MM.1S (cell line): ENCODE results near the gene CCR5AS.

Source experiments
- DNase-seq: peaks from one replicate; pipeline ENCODE4 v3.0.0-alpha.2; 2015
- H2AFZ ChIP-seq: fragments of 300-600 bp; sonication (generic); 2 replicates; pipeline ENCODE4 v1.6.0; 2016; ENCODE audit warnings: antibody characterized with exemption, low read length
- H3F3A ChIP-seq: fragments of 300-600 bp; sonication (generic); 2 replicates; pipeline ENCODE4 v1.6.1; 2016; ENCODE audit warnings: mild to moderate bottlenecking, antibody characterized with exemption, low read length, moderate library complexity, mixed read lengths; ENCODE audit not compliant: insufficient read depth
- H3K27ac ChIP-seq: fragments of 300-600 bp; sonication (generic); 2 replicates; pipeline ENCODE4 v1.5.1; 2016; ENCODE audit warnings: mild to moderate bottlenecking, low read length
- H3K27me3 ChIP-seq: fragments of 300-600 bp; sonication (generic); replicated peaks from 2 replicates; pipeline ENCODE4 v1.6.0; 2016; ENCODE audit warnings: low read length; ENCODE audit not compliant: insufficient read depth
- H3K36me3 ChIP-seq: fragments of 300-600 bp; sonication (generic); replicated peaks from 2 replicates; pipeline ENCODE4 v1.6.1; 2016; ENCODE audit warnings: mild to moderate bottlenecking, low read length, mixed read lengths; ENCODE audit not compliant: insufficient read depth
- H3K4me1 ChIP-seq: fragments of 300-600 bp; sonication (generic); 2 replicates; pipeline ENCODE4 v1.6.1; 2016; ENCODE audit warnings: low read length, mixed read lengths
- H3K4me2 ChIP-seq: fragments of 300-600 bp; sonication (generic); 2 replicates; pipeline ENCODE4 v1.6.0; 2016; ENCODE audit warnings: low read depth, low read length
- H3K4me3 ChIP-seq: fragments of 300-600 bp; sonication (generic); 2 replicates; pipeline ENCODE4 v1.5.1; 2016; ENCODE audit warnings: low read length, mixed read lengths
- H3K79me2 ChIP-seq: fragments of 300-600 bp; sonication (generic); 2 replicates; pipeline ENCODE4 v1.6.1; 2016; ENCODE audit warnings: mixed run types, low read length, mixed read lengths
- H3K9ac ChIP-seq: fragments of 300-600 bp; sonication (generic); 2 replicates; pipeline ENCODE4 v1.6.1; 2016; ENCODE audit warnings: low read length, mixed read lengths
- H3K9me2 ChIP-seq: fragments of 300-600 bp; sonication (generic); replicated peaks from 2 replicates; pipeline ENCODE4 v1.6.1; 2016; ENCODE audit warnings: mild to moderate bottlenecking, low read length, mixed read lengths; ENCODE audit not compliant: insufficient read depth
- H3K9me3 ChIP-seq: fragments of 300-600 bp; sonication (generic); replicated peaks from 2 replicates; pipeline ENCODE4 v1.6.1; 2016; ENCODE audit warnings: mild to moderate bottlenecking, low read length, mixed read lengths; ENCODE audit not compliant: insufficient read depth
- H4K20me1 ChIP-seq: fragments of 300-600 bp; sonication (generic); 2 replicates; pipeline ENCODE4 v1.6.1; 2016; ENCODE audit warnings: mild to moderate bottlenecking, low read length, moderate library complexity, mixed read lengths; ENCODE audit not compliant: insufficient read depth
- CTCF ChIP-seq: fragments of 300-600 bp; sonication (generic); IDR thresholded peaks from 2 replicates; pipeline ENCODE4 v1.5.1; 2016; ENCODE audit warnings: antibody characterized with exemption, low read length, mixed read lengths
- EZH2 ChIP-seq: fragments of 300-600 bp; sonication (generic); optimal IDR thresholded peaks from 2 replicates; pipeline ENCODE3; 2017; ENCODE audit warnings: low read depth, mild to moderate bottlenecking, antibody characterized with exemption, low read length, mixed read lengths
- EZH2phosphoT487 ChIP-seq: fragments of 300-600 bp; sonication (generic); IDR thresholded peaks from 2 replicates; pipeline ENCODE4 v1.6.1; 2018; ENCODE audit warnings: antibody characterized with exemption, low read length

CCR5AS gene

GRCh38 chr3:46419816-46420215, 12.9 kb upstream of the CCR5AS start:
- TF ChIP-seq EZH2phosphoT487 (no peak), CTCF (no peak), EZH2 (no peak)
- Histone ChIP-seq H4K20me1 (no peaks in the 10 kb centered on the region), H3K36me3 (no peaks in the 10 kb centered on the region), H2AFZ (no peak overlapping the region), H3K4me3 (no peak overlapping the region), H3K9me3 (no peaks in the 10 kb centered on the region), H3K9ac (no peak overlapping the region), H3F3A (peaks cover 26% of the 10 kb centered on the region), H3K4me2 (no peak overlapping the region), H3K9me2 (no peaks in the 10 kb centered on the region), H3K4me1 (peaks cover 33% of the 10 kb centered on the region), H3K27me3 (no peaks in the 10 kb centered on the region), H3K27ac (no peak overlapping the region), H3K79me2 (no peaks in the 10 kb centered on the region)
- DNase-seq, result no peak

- no peak for DNase-seq
- Histone ChIP-seq H3F3A (peaks cover 27% of the 10 kb centered on the region), H3K27me3 (no peaks in the 10 kb centered on the region), H2AFZ (no peak overlapping the region), H3K36me3 (no peaks in the 10 kb centered on the region), H3K4me3 (no peak overlapping the region), H3K9me2 (no peaks in the 10 kb centered on the region), H3K9ac (no peak overlapping the region), H3K9me3 (no peaks in the 10 kb centered on the region), H4K20me1 (no peaks in the 10 kb centered on the region), H3K4me1 (peaks cover 37% of the 10 kb centered on the region), H3K27ac (peak overlapping the region; percentile 97; the same call in 1 of the 2 replicates), H3K4me2 (no peak overlapping the region), H3K79me2 (no peaks in the 10 kb centered on the region)
- TF ChIP-seq EZH2 (no peak), EZH2phosphoT487 (no peak), CTCF (no peak)
Observed at GRCh38 chr3:46417841-46418611, 11.2 kb upstream of the CCR5AS start.

- peak overlapping the region; percentile 33; the same call in 1 of the 2 replicates for H2AFZ ChIP-seq
- H3F3A ChIP-seq, result peaks cover 27% of the 10 kb centered on the region
- H4K20me1 ChIP-seq, result no peaks in the 10 kb centered on the region
- peaks cover 44% of the 10 kb centered on the region for H3K4me1 ChIP-seq
- no peaks in the 10 kb centered on the region for H3K36me3 ChIP-seq
- H3K4me2 ChIP-seq, result peak overlapping the region; percentile 72
- peak; percentile 56 for DNase-seq
- H3K9ac ChIP-seq, result peak overlapping the region; percentile 72
- no peaks in the 10 kb centered on the region for H3K9me2 ChIP-seq
- H3K79me2 ChIP-seq, result no peaks in the 10 kb centered on the region
- H3K27ac ChIP-seq, result peak overlapping the region; percentile 97
- H3K27me3 ChIP-seq, result no peaks in the 10 kb centered on the region
- peak overlapping the region; percentile 38; the same call in 1 of the 2 replicates for H3K4me3 ChIP-seq
- no peak for TF ChIP-seq EZH2phosphoT487
- no peak for TF ChIP-seq EZH2
- TF ChIP-seq CTCF, result no peak
- no peaks in the 10 kb centered on the region for H3K9me3 ChIP-seq
Observed at GRCh38 chr3:46416811-46417510, 10.1 kb upstream of the CCR5AS start.
